Measurements from ENCODE around the gene NRP1.

NRP1 gene

GRCh38 chr10:33245343-33245742 is 89.1 kb downstream of the NRP1 start:
- DNase-seq (ENCODE audit: low read depth) = no peak
- no peak for TF ChIP-seq CTCF (conservative IDR thresholded peaks at IDR 0.05; ENCODE audit: control insufficient read depth, insufficient read depth, low read depth, low read length)
- no peak overlapping the region for H3K4me3 ChIP-seq (ENCODE audit: control insufficient read depth, low read depth, low read length)

- no peak for TF ChIP-seq CTCF (conservative IDR thresholded peaks at IDR 0.05; ENCODE audit: control insufficient read depth, insufficient read depth, low read depth, low read length)
- H3K4me3 ChIP-seq (ENCODE audit: control insufficient read depth, low read depth, low read length) = no peak overlapping the region
- no peak for DNase-seq (ENCODE audit: low read depth)
Measured at GRCh38 chr10:33244354-33244967, 90.0 kb downstream of the NRP1 start.

DNA sequence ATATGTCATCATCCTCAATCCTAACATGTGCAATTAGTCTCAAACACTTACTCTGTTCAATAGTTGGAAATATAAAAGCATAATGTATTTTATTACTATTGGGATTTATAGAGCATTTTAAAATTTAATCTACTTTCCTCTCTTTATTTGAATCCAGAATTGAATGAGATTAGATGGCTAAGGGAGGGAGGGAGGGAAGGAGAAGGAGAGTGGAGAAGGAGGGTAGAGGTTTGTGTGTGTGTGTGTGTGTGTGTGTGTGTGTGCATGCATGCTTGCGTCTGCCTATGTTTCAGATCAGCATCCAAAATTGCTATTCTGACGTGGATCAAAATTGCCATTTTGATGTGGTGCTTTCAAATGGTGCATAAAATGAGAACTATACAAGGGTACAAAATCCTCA is 90.8 kb downstream of the NRP1 start:
- no peak for TF ChIP-seq CTCF (conservative IDR thresholded peaks at IDR 0.05; ENCODE audit: control insufficient read depth, insufficient read depth, low read depth, low read length)
- no peak overlapping the region for H3K4me3 ChIP-seq (ENCODE audit: control insufficient read depth, low read depth, low read length)
- DNase-seq (ENCODE audit: low read depth) = no peak

GRCh38 chr10:33242931-33243330 is 91.5 kb downstream of the NRP1 start:
- TF ChIP-seq CTCF (conservative IDR thresholded peaks at IDR 0.05; ENCODE audit: control insufficient read depth, insufficient read depth, low read depth, low read length) = no peak
- no peak for DNase-seq (ENCODE audit: low read depth)
- no peak overlapping the region for H3K4me3 ChIP-seq (ENCODE audit: control insufficient read depth, low read depth, low read length)

DNA sequence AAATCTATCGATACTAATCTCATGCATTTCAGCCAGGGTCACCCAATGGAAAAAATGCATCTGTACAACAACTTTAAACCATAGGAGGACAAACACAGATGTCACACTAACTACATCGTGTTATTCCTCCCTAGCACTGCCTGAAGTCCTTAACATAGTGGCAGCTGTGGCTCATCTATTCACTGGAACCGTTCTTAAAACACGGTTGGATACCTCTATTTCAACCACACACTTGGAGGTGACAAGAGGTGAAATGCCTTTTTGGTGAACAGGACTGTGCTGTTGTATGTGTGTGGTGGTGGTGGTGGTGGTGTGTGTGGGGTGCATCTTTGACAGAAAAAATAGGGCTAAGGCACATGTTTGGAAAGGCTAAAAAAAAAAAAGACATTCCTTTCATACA is 93.1 kb downstream of the NRP1 start:
- no peak for DNase-seq (ENCODE audit: low read depth)
- H3K4me3 ChIP-seq (ENCODE audit: control insufficient read depth, low read depth, low read length) = no peak overlapping the region
- TF ChIP-seq CTCF (conservative IDR thresholded peaks at IDR 0.05; ENCODE audit: control insufficient read depth, insufficient read depth, low read depth, low read length) = no peak

DNA sequence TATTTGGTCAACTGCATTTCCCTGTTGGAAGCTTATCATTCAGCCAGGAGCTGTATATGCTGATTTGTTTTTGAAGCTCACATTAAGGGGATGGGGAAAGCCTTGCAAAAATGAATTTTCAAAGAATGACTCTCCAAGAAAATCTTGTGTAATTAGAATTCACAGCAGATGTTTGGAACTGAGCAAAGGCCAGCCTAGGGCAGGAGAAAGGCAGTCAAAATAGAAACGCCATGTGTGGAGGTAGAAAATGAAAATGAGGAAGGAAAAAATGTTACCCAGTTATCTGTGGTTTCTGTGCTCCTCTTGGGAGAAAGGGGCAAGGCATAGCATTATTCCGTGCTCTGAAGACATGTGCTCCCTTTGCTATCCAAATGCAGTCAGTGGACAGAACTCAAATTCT is 93.5 kb downstream of the NRP1 start:
- TF ChIP-seq CTCF (conservative IDR thresholded peaks at IDR 0.05; ENCODE audit: control insufficient read depth, insufficient read depth, low read depth, low read length) = no peak
- peak; percentile 75 for DNase-seq (ENCODE audit: low read depth)
- H3K4me3 ChIP-seq (ENCODE audit: control insufficient read depth, low read depth, low read length) = no peak overlapping the region

GRCh38 chr10:33240258-33240657 is 94.2 kb downstream of the NRP1 start:
- DNase-seq (ENCODE audit: low read depth) = no peak
- H3K4me3 ChIP-seq (ENCODE audit: control insufficient read depth, low read depth, low read length) = no peak overlapping the region
- no peak for TF ChIP-seq CTCF (conservative IDR thresholded peaks at IDR 0.05; ENCODE audit: control insufficient read depth, insufficient read depth, low read depth, low read length)

All from fibroblast of mammary gland (primary cell).